ENCODE measurements around the gene CEP104. TPM values are rescaled to one million over a fixed set of nuclear protein-coding genes. Genes with fewer than 3 reads are reported as not detected.

CEP104 gene
- total RNA-seq = 10 to 100 TPM; 43.5 to 45.6 TPM
- long read RNA-seq, full-length matches to known transcripts = 5 of 36 reads
- long read RNA-seq, partial matches to known transcripts = 24 of 36 reads
- long read RNA-seq, other reads (novel, unspliced or antisense) = 7 of 36 reads

DNA sequence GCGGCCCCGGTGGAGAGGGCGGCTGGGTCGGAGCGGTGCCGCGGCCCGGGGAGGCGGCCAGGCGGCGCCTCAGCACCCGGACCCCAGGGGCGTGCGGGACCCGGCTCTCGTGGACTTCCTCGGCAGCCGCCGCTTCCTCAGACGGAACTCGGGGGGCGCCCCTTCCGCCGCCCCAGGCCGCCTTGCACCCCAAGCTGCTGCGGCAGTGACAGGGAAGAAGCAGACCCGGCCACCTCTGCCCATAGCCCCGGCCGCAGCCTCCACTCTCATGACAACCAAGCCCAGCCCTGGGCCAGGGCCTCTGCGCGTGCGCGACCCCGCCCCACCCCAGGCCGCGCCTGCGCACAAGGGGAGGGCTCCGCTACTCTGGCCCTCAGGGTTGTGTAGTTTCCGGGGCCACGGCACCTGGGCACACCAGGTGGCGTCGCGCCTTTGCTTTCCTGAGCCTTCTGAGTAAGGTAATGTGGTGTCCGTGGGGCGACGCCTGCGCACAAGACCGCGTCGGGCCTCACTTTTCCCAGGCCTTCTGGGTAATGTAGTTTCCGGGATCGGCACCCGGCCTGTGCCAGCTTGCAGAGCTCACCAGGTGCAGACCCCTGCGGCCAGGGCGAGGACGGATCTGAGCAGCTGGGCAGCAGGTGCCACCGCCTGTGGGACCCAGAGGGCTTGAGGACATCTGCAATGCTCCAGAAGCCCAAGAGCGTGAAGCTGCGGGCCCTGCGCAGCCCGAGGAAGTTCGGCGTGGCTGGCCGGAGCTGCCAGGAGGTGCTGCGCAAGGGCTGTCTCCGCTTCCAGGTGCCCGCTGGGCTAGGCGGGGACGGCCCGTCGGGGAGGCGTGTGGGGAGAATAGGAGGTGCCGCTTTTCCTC is at the start of gene CEP104, which contains the start of gene DFFB:
CEP104 (minus strand) TSS at position 289 of the 868 bp plus-strand sequence. CDS start 4,804 bp downstream, outside the sequence.
DFFB (plus strand) TSS at position 554 of the 868 bp plus-strand sequence; CDS start at position 682, 128 bp downstream.
- DNase-seq (peak; percentile 96 to 97), ATAC-seq (peak; percentile 95)
- intact Hi-C loops (cut with DNase I, micrococcal nuclease) = no loop called here

DNA sequence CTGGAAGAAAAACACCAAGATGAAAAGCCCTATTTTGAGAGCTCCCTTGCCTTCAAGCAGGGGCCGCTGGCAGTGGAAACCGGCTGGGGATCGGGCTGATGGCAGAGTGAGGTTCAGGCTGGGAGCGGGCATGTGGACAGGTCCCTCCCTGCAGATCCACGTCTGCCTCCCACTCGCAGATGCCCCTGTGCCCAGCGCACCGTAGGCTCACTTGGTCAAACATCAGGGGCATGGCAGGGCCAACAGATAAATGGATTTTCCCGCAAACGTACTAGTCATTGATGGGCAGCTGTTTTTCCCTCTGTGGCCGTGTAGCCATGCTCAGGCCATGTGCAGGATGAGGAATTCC is 49.6 kb upstream of the CEP104 start:
- DNase-seq (no peak), ATAC-seq (no peak)
- intact Hi-C loops (cut with DNase I, micrococcal nuclease) = no loop called here

DNA sequence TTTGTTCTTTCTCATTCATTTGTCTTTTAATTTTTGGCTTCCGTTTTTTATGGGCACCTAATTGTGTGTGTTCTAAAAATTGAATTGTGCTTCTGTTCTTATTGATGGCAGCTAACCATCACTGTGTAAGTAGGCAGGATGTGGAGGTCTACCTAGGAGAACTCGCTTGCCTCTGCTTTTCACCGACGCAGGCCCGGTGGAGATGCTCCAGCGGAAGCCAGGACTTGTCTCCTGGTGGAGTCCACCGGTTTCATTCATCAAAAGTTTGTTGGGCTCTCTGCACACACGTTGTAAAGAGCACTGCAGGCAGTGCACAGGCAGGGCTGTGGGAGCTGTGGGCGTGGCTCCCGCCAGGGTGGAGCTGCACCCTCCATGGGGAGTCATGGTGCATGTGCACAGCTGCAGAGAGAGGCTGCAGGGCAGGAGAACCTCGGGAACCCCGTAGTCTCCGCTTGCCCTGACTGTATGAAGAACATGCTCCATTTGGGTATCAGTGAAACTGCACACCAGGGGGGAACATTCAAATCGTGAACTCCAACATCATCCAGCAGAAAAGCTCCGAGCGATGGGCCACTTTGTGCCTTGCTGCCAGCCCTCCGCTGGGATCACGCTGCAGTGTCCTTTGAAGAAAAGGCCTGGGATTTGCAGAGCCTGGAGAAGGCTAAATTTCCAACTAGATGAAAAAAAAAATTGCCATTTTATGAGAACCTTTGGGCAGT is 49.1 kb upstream of the CEP104 start:
- ATAC-seq (no peak), DNase-seq (no peak)
- intact Hi-C loops (cut with DNase I, micrococcal nuclease) = no loop called here

DNA sequence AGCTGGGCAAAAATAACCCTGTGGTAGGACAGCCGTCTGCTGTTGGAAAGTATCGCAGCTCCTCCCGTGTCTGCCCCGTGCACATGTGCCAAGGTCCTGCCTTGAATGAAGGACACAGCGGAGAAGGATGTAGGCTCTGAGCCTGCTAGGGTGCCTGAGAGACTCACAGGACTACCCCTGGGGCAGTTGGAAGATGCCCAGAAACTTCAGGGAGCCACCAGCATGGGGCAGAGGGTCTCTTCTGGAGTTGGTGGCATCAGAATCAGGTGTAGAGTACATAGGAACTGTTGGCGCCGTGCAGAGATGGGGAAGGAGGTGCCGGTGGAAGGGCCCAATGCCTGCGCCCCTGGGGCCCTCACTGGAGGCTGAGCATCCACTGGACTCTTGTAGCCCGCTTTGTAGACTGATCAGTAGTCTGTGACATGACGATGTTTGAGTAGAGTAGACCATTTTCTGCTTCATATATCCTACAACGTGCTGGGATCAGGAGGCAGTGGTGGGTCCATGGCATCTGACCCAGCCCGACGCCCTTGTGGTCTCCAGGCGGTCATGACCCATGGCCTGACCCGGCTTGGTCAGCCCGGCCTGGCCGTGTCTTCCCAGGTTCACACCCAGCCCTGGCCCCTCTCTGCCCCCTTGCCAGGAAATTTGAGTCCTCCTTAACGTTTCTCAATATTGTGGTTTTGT is 48.4 kb upstream of the CEP104 start:
- ATAC-seq (no peak), DNase-seq (no peak)
- intact Hi-C loops (cut with DNase I, micrococcal nuclease) = no loop called here

DNA sequence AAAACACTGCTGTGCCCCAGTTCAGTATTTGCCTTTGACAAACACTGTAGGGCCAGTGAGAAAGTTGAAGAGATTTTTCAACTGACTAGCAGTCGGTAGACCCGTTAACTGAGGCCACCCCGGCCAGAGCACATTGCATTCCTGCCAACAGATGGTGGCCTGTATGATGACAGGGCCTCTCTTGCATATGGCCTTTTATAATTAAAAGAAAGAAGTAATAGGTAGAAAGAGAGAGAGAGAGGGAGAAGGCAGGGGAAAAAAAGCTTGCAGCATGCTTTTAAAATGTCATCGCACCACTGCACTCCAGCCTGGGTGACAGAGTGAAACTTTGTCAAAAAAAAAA is 47.8 kb upstream of the CEP104 start:
- intact Hi-C loops (cut with DNase I, micrococcal nuclease) = no loop called here
- no peak for DNase-seq
- ATAC-seq = no peak

DNA sequence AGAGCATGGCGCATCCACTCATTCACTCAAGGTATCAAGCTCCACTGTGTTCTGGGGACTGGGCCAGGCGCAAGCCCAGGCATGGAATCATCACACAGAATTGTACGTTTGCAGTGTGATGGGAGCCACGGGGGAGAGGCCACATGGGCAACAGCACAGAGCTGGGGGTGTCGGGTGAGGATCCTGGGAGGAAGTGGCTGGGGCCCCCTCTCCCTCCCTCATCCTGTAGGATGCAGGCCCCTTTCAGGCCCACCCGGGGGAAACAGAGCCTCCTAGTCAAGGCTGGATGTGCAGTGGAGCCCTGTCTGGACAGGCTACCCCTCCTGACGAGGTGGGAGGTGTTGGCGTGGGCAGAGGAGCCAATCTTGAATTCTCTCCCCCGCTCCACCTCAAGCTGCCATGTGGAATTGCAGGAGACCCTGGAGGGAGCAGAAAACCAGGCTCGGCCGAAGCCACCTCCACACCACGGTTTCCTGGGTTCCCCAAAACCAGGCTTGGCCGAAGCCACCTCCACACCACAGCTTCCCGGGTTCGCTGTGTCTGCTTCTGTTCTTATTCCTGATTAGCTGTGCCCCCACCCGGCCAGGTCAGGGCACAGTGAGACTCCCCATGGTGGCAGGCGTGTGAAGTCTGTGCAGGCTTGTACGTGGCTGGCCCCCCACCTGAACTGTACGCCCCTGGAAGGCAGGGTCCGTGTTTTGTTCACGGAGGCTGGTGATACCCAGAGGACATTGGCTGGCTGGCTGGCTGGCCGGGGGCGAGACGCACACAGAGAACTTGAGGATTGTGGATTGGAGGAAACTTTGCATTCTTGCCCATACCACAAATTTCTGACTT is 47.2 kb upstream of the CEP104 start:
- DNase-seq (no peak), ATAC-seq (no peak)
- intact Hi-C loops (cut with DNase I, micrococcal nuclease) = no loop called here

DNA sequence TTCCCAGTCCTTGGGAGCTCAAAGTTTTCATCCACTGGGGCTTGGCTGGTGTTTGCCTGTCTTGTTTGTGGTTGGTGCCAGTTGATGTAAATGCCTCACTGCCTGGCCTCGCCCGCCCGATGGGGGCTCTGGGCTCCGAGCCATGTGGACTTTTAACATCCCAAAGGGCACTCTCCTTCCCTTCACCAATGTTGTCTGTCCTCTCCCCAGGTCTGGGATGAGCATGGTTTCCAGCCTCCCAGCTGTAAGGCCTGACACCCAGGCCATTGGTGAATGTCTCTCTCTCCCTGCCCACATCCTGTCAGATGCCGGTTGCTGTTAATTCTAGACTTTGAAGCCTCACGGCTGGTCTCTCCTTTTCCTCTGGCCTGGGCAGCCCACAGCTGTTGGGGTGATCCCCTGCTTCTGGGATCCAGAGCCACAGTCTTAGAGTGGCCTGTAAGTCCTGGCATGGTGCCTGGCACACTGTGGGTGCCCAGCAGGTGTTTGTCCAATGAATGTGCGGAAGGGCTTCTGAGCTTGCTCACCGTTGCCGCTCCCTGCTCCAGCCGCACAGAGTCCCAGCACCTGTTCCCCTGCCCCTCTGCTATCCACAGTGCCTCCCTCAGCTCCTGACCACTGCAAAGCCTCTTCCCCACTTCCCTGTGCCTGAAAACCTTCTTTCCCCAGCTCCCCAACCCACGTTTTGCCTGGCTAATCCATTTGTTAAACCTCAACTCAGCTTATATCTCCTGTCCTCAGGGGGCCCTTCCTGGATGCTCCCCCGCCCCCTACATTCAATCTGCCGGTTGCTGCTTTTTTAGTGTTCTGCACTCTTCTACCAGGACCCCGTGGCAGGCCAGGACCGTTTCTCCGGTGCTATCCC is 46.4 kb upstream of the CEP104 start:
- ATAC-seq (no peak), DNase-seq (peak; percentile 45 to 64)
- intact Hi-C loops (cut with DNase I, micrococcal nuclease) = no loop called here

DNA sequence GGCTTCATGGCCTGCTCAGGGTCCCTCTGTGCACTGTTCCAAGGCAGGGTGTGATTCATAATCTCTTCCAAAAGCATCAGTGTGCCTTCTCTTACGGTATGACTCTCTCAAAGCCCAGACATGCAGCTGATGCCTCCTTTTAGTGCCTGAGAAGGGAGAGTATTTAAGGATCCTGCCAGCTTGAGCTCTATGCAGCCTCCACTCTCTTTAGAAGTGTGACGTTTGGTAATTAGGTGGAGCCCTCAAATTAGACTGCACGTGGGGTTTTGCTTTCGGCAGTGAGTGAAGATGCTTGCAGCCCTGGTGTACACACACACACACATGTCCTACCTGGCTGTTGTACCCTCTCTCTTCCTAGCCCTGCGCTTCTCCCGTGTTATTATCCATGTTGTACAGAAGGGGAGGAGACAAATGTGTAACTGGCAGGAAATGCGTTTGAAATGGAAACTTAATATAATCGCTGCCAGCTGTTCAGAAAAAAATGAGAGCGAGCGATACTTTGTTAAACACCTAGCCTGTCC is 45.6 kb upstream of the CEP104 start:
- intact Hi-C loops (cut with DNase I, micrococcal nuclease) = no loop called here
- ATAC-seq = no peak
- no peak for DNase-seq

DNA sequence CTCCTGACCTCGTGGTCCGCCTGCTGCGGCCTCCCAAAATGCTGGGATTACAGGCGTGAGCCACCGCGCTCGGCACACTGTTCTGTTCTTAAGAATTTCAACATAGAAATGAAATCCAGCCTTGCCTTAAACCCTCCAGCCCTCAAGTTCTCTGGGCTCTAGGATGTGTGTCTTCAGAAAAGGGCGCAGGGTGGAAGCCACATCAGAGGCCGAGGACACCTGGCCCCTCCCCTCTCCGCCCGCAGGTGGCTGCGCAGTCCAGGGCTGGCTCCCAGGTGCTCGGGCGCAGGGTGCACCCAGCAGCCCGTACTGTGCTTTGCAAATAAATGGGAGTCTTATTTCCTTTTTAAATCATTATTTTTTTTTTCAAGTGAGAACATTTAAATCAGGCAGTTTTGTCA is 45.1 kb upstream of the CEP104 start:
- intact Hi-C loops (cut with DNase I, micrococcal nuclease) = no loop called here
- ATAC-seq (no peak), DNase-seq (no peak)

DNA sequence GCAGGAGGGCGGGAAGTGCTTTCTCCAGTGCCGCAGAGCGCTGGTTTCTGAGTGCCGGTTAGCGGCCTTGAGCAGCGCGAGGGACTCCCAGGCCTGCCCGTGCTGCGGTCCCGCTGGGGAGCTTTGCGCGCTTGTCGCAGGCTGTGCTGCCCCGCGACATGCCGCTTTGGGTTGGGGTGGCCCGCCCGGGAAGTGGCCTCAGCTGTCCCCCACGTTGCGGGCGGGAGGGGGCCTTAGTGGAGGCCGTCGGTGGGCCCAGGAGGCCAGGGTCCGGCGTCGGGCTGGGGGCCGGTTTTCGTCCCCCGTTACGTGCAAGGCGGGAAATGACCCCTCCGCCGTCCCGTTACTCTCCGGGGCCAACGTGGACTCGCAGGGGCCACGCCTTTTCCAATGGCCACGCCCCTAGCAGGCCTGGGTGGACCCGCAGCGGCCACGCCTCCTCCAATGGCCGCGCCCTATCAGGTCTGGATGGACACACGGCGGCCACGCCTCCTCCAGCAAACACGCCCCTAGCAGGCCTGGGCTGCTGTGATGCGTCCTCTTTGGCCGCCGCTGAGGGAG is 44.0 kb upstream of the CEP104 start:
- intact Hi-C loops (cut with DNase I, micrococcal nuclease) = no loop called here
- DNase-seq (peak; percentile 98 to 99), ATAC-seq (peak; percentile 81)

DNA sequence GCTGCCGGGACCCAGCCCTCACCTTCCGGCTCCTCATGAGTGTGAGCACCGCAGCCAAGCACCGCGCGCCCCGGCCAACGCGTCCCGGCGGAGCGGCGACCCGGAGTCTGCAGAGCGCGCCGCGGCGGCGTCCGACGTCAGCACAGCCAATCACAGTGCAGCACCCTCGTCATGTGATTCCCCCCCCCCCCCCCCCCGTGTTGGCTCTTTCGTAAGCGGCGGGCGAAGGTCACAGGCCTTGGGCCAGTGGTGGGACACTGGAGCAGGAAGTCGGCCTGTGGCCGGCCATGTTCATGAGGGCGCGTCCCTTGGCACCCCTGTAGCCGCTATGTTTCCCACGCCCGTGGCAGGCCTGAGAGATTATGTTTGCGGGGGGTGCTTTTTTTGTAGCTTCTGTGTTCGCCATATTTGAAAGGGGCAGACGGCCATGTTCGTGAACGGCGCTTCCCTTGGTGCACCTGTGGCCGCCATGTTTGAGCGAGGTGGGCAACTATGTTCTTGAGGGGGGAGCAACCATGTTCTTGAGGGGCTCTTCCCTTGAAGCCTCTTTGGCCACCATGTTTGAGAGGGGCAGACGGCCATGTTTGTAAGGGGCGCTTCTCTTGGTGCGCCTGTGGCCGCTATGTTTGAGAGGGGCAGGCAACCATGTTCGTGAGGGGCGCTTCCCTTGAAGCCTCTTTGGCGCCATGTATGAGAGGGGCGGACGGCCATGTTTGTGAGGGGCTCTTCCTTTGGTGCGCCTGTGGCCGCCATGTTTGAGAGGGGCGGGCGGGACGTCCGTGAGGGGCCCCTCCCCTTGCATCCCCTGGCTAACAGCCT is 43.3 kb upstream of the CEP104 start, which contains the start of gene C1orf174:
C1orf174 (minus strand) TSS at position 123 of the 819 bp plus-strand sequence; CDS start at position 37, 86 bp downstream.
- intact Hi-C loops (cut with DNase I, micrococcal nuclease) = no loop called here
- ATAC-seq (peak; percentile 79), DNase-seq (peak; percentile 95 to 96)

DNA sequence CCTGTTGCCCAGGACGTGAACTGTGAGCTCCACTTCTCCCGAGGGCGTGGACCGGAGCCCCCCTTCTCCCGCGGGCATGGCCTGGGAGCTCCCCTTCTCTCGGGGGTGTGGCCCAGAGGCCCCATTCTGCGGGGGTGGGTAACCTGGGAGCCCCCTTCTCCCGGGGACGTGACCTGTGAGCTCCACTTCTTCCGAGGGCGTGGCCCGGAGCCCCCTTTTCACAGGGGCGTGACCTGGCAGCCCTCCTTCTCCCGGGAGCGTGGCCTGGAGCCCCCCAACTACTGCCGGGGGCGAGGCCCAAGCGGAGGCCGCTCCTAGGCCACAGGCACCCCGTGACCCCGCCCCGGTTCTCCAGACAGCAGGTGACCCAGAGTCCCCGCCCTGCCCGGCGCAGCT is 42.7 kb upstream of the CEP104 start:
- ATAC-seq (no peak), DNase-seq (no peak)
- intact Hi-C loops (cut with DNase I, micrococcal nuclease) = no loop called here

DNA sequence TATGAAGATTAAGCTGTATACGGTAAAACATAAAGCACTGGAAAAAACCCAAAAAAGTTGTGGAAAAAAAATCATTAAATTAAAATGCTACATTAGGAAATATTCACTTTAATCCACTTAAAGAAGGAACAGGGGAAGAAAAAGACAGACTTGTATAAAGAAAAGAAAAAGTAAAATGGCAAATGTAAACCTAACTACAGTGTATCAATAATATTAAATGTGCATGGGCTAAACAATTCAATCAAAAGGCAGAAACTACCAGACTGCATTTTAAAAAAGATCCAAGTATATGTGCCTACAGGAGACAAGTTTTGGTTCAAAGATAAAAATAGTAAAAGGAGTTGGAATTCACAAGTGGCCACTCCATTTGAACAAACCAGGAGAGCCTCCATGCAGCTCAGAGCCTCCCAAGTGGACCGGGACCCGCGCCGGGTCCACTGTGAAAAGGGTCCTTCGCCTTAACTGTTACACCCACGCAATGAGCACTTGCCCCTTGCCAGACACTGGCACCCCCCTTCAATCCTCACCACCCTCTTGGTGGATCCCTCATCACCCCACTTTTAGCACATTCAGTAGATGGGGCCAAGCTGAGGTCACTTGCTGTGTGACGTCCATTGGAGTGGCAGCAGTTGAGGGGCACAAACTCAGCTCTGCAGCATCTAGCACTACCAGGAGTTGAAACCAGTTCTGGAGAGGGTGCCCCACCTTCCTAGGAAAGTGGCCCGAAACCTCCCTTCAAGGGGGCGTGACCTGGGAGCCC is 42.2 kb upstream of the CEP104 start:
- ATAC-seq (no peak), DNase-seq (no peak)
- intact Hi-C loops (cut with DNase I, micrococcal nuclease) = no loop called here

DNA sequence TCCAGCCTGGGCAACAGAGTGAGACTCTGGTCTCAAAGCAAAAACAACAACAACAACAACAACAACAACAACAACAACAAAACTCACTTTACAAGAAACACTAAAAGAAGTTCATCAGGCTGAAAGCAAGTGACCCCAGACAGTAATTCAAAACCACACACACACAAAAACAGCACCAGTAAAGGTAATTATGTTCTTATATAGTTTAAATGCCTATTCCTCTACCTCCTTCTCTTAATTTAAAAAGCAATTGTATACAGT is 41.4 kb upstream of the CEP104 start:
- DNase-seq (no peak), ATAC-seq (no peak)
- intact Hi-C loops (cut with DNase I, micrococcal nuclease) = no loop called here

DNA sequence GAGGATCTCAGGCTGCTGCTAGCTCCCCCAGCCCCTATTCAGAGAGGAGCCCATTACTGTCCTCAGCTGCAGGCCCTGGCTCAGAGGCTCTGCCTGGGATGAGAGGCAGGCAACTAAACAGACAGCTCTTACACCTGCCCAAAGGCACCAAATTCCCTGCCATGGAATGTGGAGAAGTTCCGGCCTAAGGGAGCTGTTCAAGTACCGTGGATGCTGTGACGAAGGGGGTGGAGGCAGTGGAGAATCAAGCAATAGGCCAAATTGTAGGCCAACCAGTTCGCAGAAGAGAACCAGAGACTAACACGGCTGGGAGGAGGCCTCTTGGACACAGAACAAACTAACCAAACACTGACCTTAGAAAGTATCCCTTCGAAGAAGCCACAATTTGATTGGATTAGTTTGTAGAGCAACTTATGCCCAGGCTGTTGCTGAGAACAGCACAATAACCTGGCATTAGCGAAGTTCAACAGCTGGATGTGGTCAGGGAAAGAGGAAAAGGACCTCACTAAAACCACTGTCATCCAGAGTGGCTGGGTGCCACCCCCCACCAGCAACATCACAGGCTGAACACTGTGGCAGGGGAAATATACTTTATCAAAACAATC is 39.5 kb upstream of the CEP104 start:
- ATAC-seq = no peak
- intact Hi-C loops (cut with DNase I, micrococcal nuclease) = no loop called here
- DNase-seq = no peak

DNA sequence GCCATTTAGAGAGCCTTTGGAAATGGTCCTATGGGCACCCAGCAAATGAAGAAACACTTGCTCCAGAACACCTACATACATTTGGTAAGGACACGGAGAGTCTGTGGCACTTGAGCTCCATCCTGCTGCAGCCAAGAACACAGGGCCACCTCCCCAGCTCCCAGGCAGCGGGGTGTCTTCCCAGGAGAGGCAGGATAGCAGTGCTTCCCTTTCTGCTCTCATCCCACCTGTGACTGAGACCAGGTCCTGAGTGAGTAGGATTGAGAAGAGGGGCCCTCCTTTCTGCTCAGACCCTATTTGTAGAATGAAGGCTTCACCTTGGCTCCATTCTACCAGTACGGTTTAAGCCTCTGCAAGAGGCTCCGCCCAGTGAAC is 38.9 kb upstream of the CEP104 start:
- intact Hi-C loops (cut with DNase I, micrococcal nuclease) = no loop called here
- ATAC-seq = no peak
- DNase-seq = no peak
